HG02678 (cell line): ENCODE data around the gene PARD3.

Experiments
- ATAC-seq: cut with Tn5 transposase; IDR thresholded peaks from one replicate; pipeline ENCODE4 v1.9.1; 2021; ENCODE audit warnings: mild to moderate bottlenecking, moderate library complexity; ENCODE audit not compliant: unreplicated experiment

The PARD3 gene

DNA sequence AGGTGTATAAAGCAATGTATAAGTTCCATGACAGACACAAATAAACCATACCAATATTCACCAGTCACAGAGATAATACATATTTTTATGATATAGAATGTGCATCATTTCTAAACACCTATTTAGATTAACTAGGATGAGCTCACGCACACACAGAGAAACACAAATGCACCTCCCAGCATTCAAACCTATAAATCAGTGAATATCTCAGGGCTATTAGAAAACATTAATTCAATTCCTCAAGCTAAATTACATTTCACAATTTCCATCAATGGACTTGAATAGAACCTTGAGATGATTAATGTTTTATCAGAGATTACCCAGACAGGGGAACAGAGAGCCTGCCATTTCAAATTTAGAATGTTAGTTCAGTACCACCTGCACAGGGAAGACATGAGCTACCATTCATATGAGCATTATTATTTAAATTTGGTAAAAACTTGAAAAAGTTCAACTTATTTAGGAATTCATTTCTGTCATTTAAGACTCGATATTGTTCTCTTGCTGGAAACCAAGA lies 221.7 kb downstream of the PARD3 start:
- no peak for ATAC-seq

DNA sequence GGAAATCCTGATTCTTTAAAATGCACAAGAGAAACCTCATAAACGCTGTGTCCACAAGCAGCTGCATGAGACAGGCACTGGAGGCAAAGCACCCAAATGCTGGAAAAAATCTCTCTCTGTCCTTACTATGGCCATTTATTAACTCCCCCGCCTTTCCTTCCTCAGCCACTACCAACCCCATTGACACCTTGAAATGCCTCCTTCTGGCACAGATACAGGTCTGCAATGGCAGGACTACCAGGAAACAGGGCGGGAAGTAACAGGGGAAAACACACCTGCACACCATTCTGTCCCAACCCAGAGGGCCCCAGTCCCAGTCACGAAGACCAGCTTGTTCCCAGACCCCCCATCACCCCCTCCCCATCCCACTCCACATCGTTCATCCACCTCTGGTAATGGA lies 224.3 kb downstream of the PARD3 start:
- ATAC-seq: no peak

- ATAC-seq: no peak
Measured at GRCh38 chr10:34589275-34589674, 225.8 kb downstream of the PARD3 start.

DNA sequence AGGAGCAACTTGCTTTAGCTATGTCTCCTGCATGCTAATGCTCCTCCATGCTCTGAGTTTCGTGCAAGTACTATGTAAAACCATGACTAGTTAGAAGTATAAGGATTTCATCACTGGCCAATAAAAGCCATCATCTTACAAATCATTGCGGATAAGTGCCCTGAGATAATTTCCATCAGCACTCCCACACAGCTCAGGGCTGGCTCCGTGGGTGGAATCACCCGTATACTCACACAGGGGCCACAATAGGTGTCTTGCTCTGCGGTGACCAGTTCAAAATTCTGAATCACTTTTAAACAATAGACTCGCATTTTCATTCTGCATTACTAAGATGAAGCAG lies 227.4 kb downstream of the PARD3 start:
- no peak for ATAC-seq

DNA sequence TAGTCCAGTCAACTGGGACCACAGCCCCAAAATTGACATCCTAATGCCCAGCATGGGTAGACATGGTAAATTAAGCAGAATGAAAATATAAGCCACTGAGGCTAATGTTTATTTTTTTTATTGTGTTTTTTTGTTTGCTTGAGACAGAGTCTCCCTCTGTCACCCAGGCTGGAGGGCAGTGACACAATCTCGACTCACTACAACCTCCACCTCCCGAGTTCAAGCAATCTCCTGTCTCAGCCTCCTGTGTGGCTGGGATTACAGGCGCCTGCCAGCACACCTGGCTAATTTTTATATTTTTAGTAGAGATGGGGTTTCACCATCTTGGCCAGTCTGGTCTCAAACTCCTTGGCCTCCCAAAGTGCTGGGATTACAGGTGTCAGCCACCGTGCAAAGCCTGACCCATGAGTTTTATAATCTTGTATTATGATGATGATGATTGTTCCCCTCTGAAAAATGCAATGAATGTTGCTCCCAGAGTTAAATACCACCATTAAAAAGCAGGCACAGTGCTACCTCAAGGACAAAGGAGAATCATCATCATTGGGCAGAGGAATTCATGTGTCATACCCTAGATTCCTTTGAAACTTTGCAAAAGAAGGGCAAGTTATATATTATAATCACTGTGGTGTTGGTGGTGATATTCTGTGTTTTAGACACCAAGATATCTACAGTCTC lies 228.0 kb downstream of the PARD3 start:
- ATAC-seq: no peak

GRCh38 chr10:34585422-34586112 lies 229.5 kb downstream of the PARD3 start:
- ATAC-seq: no peak

DNA sequence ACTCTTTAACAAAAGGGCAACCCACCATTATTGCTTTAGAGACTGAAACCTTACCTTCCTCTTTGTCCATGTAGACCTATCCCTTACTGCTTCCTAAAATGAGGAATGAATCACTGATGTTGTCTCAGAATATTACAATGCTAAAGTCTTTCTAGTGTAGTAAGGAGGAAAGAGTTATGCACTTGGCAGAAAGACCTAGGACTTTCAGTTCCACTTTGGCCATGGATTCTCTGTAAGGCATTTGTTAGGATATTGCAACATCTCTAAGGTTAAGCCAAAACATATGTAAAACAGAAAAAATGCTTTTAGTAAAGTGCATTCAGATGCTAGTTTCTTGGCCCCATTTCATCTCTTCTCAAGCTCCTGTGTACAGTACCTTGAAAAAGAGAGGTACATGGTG lies 230.9 kb downstream of the PARD3 start:
- ATAC-seq: no peak

DNA sequence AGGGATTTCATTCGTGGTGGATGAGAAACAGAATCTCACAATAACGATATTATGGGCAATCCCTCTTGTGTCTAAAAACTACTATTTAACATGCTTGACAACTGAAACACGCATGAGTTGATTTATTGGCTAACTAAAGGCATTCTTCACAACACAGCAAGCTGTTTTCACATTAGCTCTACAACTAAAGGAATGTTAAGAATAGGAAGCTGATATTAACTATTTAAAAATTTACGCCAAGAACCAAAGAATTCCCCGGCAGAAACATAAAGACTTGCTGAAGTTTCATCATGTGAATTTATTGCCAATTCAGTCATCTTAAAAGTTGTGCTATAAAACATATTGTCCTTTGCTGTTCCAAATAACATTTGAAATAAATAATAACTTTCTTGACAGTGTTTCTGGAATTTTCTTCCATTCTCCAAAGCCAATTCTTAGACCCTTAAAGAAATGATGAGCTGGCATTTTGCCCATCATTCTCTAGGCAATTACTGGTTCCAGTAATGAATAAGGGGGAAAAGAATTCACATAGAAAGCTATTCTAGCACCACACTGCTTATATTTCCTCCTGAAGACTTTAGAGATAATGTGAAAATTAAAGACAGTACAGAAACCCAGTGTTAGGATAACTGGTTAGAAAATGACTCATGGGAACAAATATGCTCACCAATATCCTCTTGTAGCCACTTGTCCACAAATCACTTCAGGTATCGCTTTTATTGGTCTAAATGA lies 233.1 kb downstream of the PARD3 start:
- no peak for ATAC-seq

DNA sequence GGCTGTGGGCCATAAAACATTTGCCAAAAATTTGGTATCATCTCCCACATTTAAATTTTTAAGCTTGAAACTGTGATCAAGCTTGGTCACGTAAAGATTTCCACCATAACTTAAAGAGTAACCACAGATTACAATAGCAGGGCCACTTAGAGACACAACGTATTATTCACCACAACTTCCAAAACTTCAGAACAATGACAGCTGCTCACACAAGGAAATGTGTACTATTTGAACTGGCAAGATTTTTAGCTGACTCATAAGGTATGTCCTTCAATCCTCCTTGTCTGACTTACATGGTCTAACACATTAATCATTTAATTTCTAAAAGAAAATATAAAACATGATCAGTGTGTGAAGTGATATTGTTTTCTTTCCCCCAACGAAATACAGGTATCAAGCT lies 234.5 kb downstream of the PARD3 start:
- no peak for ATAC-seq

DNA sequence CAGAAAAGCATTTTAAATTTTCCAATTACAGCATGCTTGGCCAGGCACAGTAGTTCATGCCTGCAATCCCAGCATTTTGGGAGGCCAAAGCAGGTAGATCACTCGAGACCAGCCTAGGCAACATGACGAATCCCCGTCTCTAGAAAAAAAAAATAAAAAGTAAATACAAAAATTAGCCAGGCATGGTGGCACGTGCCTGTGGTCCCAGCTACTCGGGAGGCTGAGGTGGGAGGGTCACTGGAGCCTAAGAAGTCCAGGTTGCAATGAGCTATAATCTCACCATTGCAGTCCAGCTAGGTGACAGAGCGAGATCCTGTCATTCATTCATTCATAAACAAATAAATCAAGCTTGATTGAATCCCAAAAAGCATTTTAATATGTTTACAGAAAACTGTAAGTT lies 234.9 kb downstream of the PARD3 start:
- ATAC-seq: no peak

- no peak for ATAC-seq
Measured at GRCh38 chr10:34578468-34578867, 236.6 kb downstream of the PARD3 start.

GRCh38 chr10:34576797-34577196 lies 238.3 kb downstream of the PARD3 start:
- ATAC-seq: no peak

GRCh38 chr10:34575882-34576281 lies 239.2 kb downstream of the PARD3 start:
- ATAC-seq: no peak

DNA sequence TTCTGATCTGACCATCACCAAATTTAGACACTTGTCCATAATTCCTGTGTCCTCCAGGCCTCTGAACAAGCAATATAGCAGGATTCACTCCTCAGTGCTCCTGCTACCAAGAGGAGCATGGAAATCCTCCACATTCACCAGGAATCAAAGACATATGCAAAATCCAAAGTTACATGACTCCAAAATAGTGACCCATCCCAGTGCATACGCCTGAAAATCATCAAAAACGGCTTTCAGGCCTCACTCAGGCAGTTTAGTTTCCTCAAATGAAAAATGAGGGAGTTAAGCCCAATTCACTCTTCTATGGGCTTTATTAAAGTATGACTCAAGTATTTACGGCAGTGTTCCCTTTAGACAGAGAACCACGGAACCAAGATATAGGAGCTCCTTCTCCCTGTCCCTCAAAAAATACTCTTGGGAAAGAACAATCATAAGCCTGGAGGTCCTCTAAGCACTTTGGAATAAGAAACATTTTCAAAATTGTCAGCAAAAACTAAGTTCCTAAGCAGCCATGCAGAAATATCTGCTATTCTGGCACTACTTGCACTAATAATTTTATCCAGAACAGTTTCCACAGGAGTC lies 240.7 kb downstream of the PARD3 start:
- no peak for ATAC-seq

DNA sequence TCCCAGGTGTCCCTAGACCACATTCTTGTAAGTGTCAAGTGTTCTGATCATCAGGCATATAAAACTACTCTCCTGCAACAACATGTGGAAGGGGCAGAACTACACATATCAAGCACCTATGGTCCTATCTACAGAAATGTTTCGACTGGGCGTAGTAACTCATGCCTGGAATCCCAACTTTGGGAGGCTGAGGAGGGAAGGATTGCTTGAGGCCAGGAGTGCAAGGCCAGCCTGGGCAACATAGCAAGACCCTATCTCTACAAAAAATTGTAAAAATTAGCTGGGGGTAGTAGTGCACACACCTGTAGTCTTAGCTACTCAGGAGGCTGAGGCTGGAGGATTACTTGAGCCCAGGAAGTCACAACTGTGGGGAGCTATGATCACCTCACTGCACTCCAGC lies 244.2 kb downstream of the PARD3 start:
- no peak for ATAC-seq

DNA sequence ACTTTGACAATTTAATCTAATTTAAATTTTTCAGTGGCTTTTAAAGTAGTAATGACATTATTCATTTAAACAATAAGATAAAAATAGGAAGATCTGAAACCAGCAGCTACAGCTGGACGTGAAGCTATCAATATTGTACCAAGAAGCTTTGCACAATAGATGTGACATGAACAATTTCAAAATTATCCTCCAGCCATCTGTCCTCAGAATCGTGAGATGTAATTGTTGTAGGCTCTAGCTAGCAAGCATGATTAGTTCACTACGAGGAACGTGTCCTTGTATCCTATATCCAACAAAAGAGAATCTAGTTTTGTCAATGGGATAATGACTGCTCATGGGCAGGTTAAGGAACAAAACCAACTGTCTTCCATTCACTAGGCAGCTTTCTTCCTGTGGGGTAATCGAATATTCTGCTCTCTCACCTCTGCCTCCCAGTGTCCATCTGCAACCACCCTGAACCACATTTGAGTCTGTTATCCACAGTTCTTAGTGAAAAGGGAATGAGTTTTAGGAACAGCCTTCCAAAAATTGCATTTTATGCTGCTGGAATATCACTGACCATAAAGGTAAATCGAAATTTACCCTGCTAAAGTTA lies 247.3 kb downstream of the PARD3 start:
- no peak for ATAC-seq

- ATAC-seq: no peak
Measured at GRCh38 chr10:34565934-34566333, 249.2 kb downstream of the PARD3 start.

DNA sequence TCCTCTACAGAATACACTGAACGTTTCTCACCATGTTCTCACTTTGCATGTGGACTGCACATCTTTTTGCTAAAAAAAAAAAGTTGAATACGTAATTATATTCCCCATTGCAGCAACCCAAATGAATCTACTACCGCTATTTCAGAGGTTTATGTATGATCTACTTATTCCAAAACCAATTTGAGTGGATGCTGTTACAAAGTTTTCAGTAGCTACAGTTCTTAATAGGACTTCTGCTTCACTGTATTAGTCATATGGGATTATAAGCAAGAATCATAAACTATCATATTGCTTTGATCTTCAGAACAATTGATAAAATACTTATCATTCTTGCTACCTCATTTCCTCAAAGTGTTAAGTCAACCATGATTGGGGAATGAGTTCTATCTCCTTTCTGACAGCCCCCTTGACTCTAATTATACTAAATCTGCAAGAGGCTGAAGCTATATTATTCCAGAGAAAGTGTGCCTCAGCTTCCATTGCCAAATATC lies 257.0 kb downstream of the PARD3 start:
- no peak for ATAC-seq

DNA sequence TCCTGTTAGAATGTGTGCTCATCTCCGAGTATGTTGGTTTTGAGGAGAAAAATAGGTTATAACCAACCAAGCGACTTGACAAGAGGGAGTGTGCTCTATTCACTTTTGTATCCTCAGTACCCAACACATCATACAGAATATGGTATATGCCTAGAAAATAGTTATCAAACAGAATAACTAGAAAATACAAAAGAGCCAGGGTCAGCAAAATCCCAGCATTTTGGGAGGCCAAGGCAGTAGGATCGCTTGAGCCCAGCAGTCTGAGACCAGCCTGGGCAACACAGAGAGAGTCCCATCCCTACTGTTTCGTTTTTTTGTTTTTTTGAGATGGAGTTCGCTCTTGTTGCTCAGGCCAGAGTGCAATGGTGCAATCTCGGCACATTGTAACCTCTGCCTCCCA lies 257.9 kb downstream of the PARD3 start:
- no peak for ATAC-seq

- ATAC-seq: no peak
Measured at GRCh38 chr10:34555653-34556052, 259.4 kb downstream of the PARD3 start.

- no peak for ATAC-seq
Measured at GRCh38 chr10:34553747-34554146, 261.3 kb downstream of the PARD3 start.
